AG09319 (cell line): Measurements from ENCODE around the gene NRG3.
"Not testable (repeated sequence)": the region's sequence is repeated elsewhere in the genome, so short reads cannot be mapped to it uniquely, and the experiment has no call there.

Experiments used
- DNase-seq: peaks from one replicate; pipeline ENCODE4 v3.0.0-alpha.2; 2010; ENCODE audit warnings: low read depth; ENCODE audit errors: extremely low read depth
- TF ChIP-seq, protein P1 (sequence below): IDR thresholded peaks from 2 replicates; pipeline ENCODE4 v1.5.1; 2011; ENCODE audit warnings: low read depth, mild to moderate bottlenecking, inconsistent platforms, low read length, moderate library complexity

NRG3 gene

GRCh38 chr10:82645221-82645620, 770.2 kb downstream of the NRG3 start:
- no peak for DNase-seq
- TF ChIP-seq, protein P1, sequence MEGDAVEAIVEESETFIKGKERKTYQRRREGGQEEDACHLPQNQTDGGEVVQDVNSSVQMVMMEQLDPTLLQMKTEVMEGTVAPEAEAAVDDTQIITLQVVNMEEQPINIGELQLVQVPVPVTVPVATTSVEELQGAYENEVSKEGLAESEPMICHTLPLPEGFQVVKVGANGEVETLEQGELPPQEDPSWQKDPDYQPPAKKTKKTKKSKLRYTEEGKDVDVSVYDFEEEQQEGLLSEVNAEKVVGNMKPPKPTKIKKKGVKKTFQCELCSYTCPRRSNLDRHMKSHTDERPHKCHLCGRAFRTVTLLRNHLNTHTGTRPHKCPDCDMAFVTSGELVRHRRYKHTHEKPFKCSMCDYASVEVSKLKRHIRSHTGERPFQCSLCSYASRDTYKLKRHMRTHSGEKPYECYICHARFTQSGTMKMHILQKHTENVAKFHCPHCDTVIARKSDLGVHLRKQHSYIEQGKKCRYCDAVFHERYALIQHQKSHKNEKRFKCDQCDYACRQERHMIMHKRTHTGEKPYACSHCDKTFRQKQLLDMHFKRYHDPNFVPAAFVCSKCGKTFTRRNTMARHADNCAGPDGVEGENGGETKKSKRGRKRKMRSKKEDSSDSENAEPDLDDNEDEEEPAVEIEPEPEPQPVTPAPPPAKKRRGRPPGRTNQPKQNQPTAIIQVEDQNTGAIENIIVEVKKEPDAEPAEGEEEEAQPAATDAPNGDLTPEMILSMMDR: no peak

DNA sequence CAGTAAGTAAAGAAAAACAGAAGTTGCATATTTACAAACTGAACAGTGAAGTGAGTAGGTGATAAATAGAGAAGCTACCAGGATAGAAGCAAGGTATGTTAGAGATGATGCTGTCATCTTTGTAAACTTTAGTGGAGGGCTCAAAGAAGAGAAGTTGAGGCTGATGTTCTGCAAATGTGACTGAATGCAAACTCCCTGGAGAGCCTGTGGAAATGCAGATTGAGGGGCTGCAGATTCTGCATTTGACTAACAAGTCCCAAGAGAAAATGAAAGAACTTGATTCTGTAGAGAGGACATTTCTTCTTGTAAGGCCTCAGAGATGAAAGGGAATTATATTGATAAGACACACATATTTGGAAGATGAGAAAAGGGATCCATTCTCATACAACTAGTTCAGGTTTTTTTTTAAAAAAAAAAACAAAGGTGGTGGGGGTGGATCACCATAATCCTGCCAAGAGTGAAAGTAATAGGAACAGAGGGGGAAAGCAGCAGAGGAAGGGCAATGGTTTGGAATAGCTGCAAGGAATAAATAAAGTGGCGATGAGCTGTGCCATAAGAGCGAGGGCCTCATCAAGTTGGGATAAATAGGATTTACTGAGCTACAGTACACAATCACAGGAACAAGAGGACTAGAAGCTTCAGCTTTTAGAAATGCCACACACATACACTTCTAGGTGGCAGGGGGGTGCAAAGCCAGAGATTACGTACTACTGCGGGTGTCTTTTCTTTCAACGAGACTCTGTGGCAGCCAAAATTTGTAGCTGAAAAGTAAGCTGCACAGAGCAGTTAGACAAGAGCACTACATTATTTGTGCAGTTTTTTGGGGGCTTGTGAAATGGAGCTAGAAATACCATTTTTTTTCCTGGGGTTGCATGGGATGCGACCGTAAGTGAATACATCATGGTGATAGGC, 778.5 kb downstream of the NRG3 start:
- no peak for DNase-seq
- TF ChIP-seq, protein P1: no peak

DNA sequence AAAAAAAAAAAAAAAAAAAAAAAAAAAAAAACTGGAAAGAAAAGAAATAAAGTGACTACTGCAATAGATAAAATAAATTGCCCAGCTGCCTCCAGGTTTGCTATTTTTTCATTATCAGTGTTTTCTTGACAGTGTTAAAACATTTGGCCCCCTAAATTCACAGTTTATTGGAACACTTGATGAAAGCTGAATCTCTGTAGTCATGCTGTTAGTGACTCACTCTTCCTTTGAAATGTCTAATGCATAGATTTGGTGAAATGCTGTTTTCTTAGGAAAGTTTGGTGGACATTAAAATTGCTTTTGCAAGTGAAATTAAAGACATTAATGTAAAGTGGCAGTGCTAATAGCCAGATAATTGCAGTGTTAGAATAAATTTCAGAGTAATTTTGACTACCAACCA, 785.2 kb downstream of the NRG3 start:
- TF ChIP-seq, protein P1: no peak
- DNase-seq: no peak

GRCh38 chr10:82660986-82661385, 786.0 kb downstream of the NRG3 start:
- TF ChIP-seq, protein P1: no peak
- DNase-seq: no peak

- no peak for DNase-seq
- TF ChIP-seq, protein P1: no peak
These were observed 786.7 kb downstream of the NRG3 start for GRCh38 chr10:82661701-82662100.

DNA sequence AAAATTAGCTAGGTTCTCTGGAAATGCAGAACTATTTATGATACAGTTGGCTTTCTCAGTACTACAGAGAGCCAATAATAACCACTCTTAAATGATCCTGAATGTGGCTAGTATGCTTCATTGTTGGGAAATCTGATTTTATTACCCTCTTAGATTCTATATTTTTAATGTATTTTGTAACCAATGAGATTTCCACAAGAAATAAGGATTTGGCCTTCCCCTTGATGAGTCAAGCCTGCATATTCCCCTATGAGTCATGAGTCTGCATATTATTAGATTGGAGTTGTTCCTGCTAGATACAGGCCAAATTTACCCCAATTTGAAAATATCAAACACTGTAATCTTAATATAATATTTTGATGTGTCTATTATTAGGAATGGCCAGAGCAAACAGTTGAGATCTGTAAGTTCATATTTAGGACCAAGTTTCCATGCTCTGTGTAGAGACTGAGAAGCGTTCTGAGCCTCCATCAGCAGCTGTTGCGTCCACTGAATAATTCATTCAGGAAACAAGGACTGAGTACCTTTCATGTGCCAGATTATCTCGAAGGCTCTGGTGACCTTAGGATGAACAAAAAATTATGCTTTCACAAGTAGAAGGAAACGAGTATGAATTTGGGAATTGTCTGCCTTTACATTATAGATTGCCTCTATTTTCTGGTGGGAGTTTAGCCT, 793.4 kb downstream of the NRG3 start:
- TF ChIP-seq, protein P1: no peak
- DNase-seq: no peak

- DNase-seq: no peak
- TF ChIP-seq, protein P1: no peak
These were observed 799.0 kb downstream of the NRG3 start for GRCh38 chr10:82674036-82674435.

GRCh38 chr10:82677932-82678331, 802.9 kb downstream of the NRG3 start:
- DNase-seq: not testable (repeated sequence)

GRCh38 chr10:82678451-82678850, 803.5 kb downstream of the NRG3 start:
- DNase-seq: not testable (repeated sequence)
